HEK293 (cell line): ENCODE results near the gene PKNOX1.
"Not testable (repeated sequence)": the region's sequence is repeated elsewhere in the genome, so short reads cannot be mapped to it uniquely, and the experiment has no call there.

Experiments
- TF ChIP-seq, protein P1 (sequence below): fragments of 450-650 bp; formaldehyde crosslinking; IDR thresholded peaks from 2 replicates; pipeline ENCODE4 v1.5.1; 2017; ENCODE audit warnings: missing biosample characterization, missing genetic modification characterization
- TF ChIP-seq, protein P2 (sequence below): fragments of 450-650 bp; formaldehyde crosslinking; IDR thresholded peaks from 2 replicates; pipeline ENCODE4 v1.5.1; 2016; ENCODE audit warnings: missing biosample characterization, missing genetic modification characterization
- TF ChIP-seq, protein P3 (sequence below): fragments of 450-650 bp; formaldehyde crosslinking; IDR thresholded peaks from 2 replicates; pipeline ENCODE4 v1.5.1; 2016; ENCODE audit warnings: missing biosample characterization, missing genetic modification characterization

DNA sequence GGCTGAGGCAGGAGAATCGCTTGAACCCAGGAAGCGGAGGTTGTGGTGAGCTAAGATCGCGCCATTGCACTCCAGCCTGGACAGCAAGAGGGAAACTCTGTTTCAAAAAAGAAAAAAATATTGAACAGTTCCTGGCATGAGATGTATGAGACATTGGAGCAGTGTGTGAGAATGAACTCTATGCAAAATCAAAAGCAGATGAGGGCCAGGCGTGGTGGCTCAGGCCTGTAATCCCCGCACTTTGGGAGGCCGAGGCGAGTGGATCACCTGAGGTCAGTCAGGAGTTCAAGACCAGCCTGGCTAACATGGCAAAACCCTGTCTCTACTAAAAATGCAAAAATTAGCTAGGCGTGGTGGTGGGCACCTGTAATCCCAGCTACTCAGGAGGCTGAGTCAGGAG, 6.7 kb upstream of the PKNOX1 start:
- TF ChIP-seq, protein P1, sequence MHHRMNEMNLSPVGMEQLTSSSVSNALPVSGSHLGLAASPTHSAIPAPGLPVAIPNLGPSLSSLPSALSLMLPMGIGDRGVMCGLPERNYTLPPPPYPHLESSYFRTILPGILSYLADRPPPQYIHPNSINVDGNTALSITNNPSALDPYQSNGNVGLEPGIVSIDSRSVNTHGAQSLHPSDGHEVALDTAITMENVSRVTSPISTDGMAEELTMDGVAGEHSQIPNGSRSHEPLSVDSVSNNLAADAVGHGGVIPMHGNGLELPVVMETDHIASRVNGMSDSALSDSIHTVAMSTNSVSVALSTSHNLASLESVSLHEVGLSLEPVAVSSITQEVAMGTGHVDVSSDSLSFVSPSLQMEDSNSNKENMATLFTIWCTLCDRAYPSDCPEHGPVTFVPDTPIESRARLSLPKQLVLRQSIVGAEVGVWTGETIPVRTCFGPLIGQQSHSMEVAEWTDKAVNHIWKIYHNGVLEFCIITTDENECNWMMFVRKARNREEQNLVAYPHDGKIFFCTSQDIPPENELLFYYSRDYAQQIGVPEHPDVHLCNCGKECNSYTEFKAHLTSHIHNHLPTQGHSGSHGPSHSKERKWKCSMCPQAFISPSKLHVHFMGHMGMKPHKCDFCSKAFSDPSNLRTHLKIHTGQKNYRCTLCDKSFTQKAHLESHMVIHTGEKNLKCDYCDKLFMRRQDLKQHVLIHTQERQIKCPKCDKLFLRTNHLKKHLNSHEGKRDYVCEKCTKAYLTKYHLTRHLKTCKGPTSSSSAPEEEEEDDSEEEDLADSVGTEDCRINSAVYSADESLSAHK (tag by site-specific recombination): not testable (repeated sequence)
- TF ChIP-seq, protein P2, sequence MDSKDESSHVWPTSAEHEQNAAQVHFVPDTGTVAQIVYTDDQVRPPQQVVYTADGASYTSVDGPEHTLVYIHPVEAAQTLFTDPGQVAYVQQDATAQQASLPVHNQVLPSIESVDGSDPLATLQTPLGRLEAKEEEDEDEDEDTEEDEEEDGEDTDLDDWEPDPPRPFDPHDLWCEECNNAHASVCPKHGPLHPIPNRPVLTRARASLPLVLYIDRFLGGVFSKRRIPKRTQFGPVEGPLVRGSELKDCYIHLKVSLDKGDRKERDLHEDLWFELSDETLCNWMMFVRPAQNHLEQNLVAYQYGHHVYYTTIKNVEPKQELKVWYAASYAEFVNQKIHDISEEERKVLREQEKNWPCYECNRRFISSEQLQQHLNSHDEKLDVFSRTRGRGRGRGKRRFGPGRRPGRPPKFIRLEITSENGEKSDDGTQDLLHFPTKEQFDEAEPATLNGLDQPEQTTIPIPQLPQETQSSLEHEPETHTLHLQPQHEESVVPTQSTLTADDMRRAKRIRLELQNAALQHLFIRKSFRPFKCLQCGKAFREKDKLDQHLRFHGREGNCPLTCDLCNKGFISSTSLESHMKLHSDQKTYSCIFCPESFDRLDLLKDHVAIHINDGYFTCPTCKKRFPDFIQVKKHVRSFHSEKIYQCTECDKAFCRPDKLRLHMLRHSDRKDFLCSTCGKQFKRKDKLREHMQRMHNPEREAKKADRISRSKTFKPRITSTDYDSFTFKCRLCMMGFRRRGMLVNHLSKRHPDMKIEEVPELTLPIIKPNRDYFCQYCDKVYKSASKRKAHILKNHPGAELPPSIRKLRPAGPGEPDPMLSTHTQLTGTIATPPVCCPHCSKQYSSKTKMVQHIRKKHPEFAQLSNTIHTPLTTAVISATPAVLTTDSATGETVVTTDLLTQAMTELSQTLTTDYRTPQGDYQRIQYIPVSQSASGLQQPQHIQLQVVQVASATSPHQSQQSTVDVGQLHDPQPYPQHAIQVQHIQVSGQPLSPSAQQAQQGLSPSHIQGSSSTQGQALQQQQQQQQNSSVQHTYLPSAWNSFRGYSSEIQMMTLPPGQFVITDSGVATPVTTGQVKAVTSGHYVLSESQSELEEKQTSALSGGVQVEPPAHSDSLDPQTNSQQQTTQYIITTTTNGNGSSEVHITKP (tag by site-specific recombination): not testable (repeated sequence)
- TF ChIP-seq, protein P3, sequence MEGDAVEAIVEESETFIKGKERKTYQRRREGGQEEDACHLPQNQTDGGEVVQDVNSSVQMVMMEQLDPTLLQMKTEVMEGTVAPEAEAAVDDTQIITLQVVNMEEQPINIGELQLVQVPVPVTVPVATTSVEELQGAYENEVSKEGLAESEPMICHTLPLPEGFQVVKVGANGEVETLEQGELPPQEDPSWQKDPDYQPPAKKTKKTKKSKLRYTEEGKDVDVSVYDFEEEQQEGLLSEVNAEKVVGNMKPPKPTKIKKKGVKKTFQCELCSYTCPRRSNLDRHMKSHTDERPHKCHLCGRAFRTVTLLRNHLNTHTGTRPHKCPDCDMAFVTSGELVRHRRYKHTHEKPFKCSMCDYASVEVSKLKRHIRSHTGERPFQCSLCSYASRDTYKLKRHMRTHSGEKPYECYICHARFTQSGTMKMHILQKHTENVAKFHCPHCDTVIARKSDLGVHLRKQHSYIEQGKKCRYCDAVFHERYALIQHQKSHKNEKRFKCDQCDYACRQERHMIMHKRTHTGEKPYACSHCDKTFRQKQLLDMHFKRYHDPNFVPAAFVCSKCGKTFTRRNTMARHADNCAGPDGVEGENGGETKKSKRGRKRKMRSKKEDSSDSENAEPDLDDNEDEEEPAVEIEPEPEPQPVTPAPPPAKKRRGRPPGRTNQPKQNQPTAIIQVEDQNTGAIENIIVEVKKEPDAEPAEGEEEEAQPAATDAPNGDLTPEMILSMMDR (tag by site-specific recombination): not testable (repeated sequence)
